ENCODE measurements around the gene IGSF21.

DNA sequence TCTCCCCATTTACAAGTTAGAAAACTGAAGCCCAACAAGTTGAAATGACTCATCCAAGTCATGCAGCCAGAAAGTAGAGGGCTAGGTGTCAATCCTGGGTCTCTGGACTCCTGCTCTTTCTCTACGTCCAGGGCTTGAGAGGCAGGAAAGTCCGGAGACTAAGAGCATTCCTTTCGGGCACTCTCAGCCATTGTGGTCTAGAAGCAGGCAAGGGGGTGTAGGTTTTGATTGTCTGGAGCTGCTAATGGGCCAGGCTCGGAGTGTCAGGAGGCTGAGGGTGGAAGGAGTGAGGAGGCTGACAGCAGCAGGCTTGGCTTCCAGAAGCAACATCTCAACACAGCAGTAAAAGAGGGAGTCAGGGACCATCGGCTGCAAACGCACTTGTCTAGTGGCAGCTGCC, 265.6 kb downstream of the IGSF21 start:
- no peak for TF ChIP-seq CTCF (IDR thresholded peaks at IDR 0.05; ENCODE audit: low read length)
- TF ChIP-seq EZH2 (optimal IDR thresholded peaks at IDR 0.05; ENCODE audit: low read depth, low read length), result no peak
- TF ChIP-seq EZH2phosphoT487 (IDR thresholded peaks at IDR 0.05; ENCODE audit: low read length), result no peak
